SH-SY5Y (cell line): ENCODE results near the gene SLC26A8.

ENCODE experiments used
- GATA2 ChIP-seq: IDR thresholded peaks from 2 replicates; pipeline ENCODE4 v1.6.1; 2011; ENCODE audit warnings: mild to moderate bottlenecking, low read depth, low read length
- GATA3 ChIP-seq: IDR thresholded peaks from 2 replicates; pipeline ENCODE4 v1.6.1; 2011; ENCODE audit warnings: low read depth, mild to moderate bottlenecking, low read length, moderate library complexity

DNA sequence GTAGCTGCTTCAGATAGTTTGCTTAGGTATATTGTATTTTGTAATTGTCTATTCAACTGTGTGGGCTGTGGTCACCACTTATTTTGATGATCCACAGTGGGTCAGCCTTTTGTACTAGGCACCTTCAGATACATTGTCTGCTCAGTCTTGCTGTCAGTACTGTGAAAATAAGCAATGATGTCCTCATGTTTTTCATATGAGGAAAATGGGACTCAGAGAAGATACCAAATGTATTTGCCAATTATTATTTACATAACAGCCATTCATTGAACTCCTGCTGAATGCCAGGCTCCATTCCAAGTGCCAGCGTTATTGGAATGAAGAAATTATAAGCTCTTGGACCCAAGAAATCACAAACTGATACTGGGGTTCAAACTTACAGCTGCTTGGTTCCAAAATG lies 31.7 kb upstream of the SLC26A8 start:
- no peak for TF ChIP-seq GATA2
- TF ChIP-seq GATA3 = no peak
